ENCODE measurements around the gene RAVER2. TPM values are rescaled to one million over a fixed set of nuclear protein-coding genes. Genes with fewer than 3 reads are reported as not detected.
A peak's percentile ranks its signal among the peaks of the same experiment; 100 is the strongest.

RAVER2 gene
- total RNA-seq, 1 experiment from 2014 or later: 0.29 TPM

GRCh38 chr1:64875606-64876005 lies 130.7 kb downstream of the RAVER2 start:
- no peak for DNase-seq (ENCODE audit: low read depth)

DNA sequence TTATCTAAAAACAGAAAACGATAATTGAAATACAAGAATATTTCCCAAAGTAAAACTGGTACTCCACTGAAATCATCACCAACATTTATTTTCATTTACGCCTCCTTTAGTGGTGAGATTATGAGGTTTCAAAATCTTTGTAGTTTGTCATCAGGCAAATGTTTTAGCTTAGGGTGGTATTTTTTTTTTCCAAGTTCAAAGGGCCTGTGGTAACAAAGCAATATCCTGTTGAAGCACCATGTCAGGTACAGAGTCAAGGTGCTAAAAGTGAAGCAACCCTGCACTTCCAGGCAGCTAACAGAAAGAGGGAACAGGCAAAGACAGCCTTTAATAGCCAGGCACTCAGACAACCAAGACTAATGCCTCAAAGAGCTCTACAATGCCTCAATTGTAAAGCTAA lies 132.3 kb downstream of the RAVER2 start:
- no peak for DNase-seq (ENCODE audit: low read depth)

DNA sequence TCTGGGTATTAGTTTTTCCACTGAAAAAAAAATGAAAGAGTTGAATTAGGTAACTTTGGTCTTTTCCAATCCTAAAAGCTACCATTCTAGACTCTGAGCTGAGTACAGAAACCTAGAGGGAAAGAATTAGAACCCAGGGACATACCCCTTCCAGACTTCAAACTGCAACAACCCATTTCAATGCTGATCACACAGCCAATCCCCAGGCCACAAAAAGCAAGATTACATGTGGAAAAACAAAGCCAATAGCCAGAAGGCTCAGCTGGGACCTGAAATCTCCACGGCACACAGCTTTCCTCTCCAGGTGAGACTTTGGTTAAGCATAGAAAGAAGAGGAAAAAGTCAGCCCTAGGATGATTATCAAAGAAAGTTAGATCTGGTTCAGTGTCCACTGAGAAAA lies 132.7 kb downstream of the RAVER2 start:
- no peak for DNase-seq (ENCODE audit: low read depth)

- DNase-seq (ENCODE audit: low read depth): no peak
Observed at GRCh38 chr1:64878090-64878489, 133.2 kb downstream of the RAVER2 start.

DNA sequence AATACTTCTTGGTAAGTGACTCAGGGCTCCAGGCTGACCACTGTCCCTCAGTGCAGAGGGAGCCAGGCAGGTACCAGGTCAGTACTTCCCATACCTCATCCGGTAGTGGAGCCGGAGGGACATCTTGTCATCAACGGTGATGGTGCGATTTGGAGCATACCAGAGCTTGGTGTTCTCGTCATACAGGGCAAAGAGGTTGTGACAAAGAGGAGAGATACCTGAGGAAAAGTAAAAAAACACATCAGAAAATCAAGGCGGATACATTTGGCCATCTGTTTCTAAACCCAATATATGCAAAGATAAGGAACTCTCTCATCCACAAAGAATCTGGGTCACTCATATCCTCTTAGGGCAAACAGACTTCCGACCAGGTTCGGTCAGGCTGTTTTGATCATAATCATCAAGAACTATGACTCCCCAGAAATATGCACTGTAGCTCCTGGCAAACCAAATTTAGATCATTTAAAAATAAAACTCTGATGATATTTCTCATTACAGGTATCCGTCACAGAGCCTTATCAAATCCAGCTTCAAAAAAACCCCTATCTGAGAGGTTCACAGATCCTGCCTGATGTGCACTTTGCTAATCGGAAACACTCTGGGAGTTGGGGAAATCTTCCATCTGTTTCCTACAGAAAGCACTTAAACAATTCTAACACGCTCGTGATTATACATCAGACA lies 134.2 kb downstream of the RAVER2 start:
- no peak for DNase-seq (ENCODE audit: low read depth)

DNA sequence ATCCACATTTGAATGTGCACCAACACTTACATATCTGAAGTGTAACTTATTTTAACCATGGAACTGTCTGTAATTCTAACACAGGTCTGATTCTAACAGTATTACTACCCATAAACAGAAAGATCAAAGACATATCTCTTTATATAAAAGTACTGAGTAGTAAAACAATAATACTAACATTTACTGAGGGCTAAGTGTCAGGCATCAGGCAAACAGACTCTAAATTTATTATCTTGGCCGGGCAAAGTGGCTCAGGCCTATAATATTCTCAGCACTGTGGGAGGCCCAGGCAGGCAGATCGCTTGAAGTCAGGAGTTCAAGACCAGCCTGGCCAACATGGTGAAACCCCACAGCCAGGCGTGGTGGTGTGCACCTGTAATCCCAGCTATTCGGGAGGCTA lies 135.6 kb downstream of the RAVER2 start:
- DNase-seq (ENCODE audit: low read depth): no peak

GRCh38 chr1:64881281-64881680 lies 136.4 kb downstream of the RAVER2 start:
- peak; percentile 73 for DNase-seq (ENCODE audit: low read depth)

Other genes with a start within 250 kb of the RAVER2 start
- 64.8 and 67.6 TPM in 2 replicates for gene JAK1, start 221.5 kb downstream of the RAVER2 start, total RNA-seq (2014; rRNA removed)

Data from LHCN-M2 (cell line).